NCI-H2107 (cell line): ENCODE results near the gene FAM177B.
"Not testable (repeated sequence)": the region's sequence is repeated elsewhere in the genome, so short reads cannot be mapped to it uniquely, and the experiment has no call there.

Experiments used
- DNase-seq: peaks from one replicate; lab custom pipeline; 2025; lab: John Stamatoyannopoulos, UW

FAM177B gene

DNA sequence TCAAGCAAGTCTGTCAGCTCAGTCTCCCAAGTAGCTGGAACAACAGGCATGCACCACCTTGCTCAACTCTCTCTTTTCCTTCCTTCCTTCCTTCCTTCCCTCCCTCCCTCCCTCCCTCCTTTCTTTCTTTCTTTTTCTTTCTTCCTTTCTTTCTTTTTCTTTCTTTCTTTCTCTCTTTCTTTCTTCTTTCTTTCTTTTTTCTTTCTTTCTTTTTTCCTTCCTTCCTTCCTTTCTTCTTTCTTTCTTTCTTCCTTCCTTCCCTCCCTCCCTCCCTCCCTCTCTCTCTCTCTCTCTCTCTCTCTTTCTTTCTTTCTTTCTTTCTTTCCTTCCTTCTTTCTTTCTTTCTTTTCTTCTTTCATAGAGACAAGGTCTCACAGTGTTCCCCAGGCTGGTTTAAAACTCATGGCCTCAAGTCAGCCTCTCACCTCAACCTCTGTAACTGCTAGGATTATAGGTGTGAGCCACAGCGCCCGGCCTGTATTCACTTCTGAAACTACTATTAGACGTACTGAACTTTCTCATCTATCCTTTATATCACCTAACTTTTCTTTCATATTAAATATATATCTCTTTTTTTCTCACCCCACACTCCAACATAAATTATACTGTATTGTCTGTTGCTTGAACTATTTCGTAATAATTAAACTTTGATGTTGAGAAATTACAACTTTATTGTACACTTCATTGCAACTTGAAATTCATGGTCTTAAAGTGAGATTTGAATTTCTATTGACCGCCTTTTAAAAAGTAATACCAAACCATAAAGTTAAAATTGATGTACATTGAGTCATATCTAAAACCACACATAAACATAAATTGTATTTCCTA, 4.8 kb downstream of the FAM177B start:
- DNase-seq, result not testable (repeated sequence)

DNA sequence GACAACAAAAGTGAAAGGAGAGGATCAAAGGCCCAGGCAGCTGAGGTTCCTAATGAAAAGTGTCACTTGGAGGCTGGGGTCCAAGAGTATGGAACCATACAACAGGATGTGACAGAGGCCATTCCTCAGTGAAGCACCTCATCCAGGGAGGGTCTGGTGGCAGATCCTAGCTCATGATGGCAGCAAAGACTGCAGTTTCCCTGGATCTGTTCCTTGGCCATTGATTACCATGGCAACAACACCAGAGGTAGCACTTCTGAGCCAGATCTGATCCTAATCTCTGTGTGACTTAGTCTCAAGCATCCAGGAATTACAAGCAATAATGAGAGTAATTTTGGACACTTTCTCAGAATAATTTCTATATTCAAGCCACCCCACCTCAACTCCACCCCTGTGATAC, 12.9 kb downstream of the FAM177B start:
- DNase-seq, result no peak

DNA sequence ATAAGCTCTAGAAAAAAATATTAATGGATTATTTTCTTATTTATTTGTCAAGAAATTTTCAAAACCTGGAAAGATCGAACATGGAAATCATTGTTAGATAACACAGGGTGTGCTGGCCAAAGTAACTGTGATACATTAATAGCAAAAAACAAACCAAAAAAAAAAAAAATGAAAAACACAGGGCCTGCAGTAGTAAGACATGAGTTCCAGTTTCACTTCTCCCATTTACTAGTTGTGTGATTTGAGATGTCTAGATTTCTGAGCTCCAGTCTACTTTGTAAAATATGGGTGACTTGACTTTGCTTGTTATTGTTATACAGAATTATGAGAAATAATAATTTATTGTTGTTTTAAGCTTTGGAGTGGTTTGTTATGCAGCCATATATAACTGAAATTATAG, 13.6 kb downstream of the FAM177B start:
- no peak for DNase-seq

DNA sequence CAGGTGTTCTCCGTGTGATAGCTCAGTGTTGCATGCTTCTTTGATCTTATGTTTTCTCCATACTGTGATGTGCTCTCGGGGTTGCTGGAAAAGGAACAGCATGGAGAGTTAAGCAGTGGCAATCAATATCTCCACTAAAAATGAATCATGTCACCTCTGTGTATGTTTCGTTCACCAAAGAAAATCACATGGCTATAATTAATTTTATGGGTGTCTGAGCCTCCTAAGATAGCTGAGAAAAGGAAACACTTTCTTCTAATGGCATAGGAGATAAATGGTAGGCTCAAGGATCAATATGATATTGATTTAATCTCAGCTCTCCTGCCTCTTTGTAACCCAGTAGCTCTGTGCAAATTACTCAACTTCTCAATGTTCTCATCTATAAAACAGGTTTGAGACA, 14.3 kb downstream of the FAM177B start:
- no peak for DNase-seq

DNA sequence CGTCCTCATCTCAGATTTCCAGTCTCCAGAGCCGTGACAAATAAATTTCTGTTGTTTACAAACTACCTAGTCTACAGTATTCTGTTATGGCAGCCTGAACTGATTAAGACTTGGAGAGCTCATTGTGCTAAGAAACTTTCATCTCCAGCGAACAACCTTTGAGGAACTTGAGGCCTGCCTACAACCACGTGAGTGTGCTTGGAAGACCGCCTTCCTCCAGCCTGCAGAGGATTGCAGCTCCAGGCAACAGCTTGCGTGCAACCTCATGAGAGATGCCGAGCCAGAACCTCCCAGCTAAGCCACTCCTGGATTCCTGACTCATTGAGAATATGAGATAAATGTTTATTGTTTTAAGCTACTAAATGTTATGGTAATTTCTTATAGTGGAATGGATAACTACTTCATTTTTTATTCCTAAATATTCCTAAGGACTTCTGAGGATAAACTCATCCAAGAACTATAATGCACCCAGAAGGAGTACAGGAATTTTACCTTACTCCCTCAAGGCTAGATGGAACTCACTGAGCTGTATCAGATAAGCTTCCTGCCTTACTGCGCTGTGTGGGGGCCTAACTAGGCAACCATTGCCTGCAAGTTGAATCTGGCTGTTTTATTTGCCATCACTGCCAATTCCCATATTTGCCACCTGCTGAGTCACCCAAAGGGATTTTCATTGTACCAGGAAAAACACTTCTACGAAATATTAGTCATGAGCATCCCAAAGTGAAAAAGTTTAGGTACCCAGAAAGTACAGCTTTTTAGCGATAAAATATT, 17.6 kb downstream of the FAM177B start:
- DNase-seq, result no peak

DNA sequence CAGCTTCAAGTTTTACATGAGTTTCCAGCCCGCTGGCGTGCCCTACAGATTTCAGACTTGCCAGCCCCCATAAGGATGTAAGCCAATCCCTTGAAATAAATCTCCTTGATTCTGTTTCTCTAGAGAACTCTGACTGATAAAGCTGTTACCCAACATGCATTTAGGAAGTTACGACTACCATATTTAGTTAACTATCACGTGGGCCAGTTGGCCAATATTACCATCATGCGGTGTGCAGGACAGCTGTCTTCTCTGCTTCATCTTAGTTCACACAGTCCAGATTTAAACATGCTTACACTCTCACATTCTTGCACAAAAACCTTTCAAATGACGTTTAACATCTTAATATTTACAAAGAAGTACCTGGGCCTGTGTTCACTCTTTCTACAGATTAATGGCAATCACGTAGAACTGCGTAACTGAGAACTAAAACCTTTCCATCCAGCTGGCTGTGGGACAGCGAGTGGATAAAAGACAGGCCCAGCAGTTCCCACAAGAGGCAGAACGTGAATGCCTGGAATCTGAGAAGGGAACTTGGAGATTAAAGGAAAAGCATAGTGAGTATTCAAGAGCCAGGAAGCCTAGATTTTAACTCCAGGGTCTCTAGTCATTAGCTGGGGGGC, 20.8 kb downstream of the FAM177B start:
- DNase-seq, result no peak

DNA sequence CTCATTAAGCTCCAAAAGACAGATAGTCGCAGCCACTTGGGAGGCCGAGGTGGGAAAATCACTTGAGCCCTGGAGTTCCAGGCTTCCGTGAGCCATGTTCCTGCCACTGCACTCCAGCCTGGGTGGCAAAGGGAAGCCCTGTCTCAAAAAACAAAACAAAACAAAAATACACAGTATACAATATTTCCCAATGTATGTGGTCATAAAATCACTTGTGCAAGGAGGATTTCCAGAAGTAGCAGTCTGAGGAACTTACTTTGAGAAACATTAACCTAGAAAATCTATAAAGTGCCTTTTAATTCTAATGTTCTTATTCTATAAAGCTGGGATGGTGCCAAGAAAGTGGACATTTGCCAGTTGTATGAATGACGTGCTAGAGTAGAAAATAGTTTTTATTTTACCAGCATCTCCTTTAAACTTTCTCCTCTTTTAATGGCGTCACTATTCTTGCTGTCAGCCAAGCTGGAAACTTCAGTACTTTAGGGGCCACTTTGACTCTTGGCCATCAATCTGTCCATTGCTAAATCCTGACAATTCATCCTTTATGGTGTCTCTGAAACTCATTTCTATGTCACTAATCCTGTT, 22.5 kb downstream of the FAM177B start:
- DNase-seq, result no peak

DNA sequence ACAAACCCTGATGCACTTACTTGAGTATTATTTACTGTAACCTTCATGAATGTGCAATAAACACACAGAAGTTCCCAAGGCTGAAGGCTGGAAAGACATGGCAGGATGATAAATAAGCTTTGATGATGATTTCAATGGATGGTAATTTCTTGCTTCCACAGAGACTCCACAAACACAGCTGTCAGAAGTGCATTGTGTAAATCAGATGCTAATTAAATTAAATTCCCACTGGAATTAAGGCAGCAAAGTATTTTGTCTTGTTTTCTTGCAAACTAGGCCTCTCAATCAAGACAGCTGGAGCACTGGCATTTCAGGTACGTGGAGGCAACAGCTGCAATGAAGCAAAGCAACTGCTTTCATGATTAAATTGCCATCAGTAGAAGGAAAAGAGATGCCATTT, 24.1 kb downstream of the FAM177B start:
- DNase-seq, result no peak

DNA sequence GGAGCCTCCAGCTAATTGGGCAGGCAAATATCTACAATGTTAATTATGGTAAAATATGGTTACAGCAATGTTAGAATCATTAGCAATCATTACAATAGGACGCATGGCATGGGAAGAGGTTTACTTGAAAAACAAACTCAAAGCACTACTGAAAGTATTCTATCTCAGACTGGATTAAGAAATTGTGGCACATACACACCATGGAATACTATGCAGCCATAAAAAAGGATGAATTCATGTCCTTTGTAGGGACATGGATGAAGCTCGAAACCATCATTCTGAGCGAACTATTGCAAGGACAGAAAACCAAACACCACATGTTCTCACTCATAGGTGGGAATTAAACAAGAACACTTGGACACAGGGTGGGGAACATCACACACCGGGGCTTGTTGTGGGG, 25.2 kb downstream of the FAM177B start:
- DNase-seq, result not testable (repeated sequence)

DNA sequence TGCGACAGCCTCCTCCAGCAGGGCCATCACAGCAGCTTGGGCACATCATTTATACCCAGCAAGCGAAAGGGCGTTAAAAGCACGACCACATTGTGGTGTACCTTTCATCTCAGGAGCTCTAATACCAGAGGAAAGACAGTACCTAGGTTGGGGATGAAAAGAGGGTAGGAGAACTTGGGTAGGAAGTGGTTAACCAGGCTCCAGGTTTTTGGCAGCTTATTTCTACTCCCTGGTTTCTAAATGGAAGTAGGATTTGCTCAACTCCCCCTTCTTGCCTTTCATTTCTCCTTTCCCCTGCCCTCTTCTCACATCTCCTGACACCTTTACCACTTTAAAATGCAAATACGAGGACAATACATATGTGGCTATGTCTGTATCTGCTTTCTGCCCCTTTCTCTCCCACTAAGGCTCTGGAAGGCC, 30.2 kb downstream of the FAM177B start:
- DNase-seq, result no peak

DNA sequence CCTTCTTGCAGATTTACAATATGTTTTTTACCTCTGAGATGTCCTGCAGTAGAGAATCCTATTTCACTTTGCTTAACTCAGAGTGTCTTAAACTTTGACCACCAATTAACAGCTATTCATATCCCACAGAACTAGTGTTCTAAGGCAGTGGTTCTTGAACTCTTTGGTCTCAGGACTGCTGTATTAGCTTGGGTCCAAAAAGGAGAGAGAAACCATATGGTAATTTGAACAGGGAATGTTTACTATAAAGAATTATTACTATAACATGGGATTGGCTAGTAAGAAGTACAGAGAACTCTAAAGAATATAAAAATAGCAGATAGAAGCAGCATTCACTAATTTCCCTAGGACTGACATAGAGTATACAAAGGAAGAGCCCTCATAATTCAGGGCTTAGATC, 31.6 kb downstream of the FAM177B start:
- DNase-seq, result no peak

DNA sequence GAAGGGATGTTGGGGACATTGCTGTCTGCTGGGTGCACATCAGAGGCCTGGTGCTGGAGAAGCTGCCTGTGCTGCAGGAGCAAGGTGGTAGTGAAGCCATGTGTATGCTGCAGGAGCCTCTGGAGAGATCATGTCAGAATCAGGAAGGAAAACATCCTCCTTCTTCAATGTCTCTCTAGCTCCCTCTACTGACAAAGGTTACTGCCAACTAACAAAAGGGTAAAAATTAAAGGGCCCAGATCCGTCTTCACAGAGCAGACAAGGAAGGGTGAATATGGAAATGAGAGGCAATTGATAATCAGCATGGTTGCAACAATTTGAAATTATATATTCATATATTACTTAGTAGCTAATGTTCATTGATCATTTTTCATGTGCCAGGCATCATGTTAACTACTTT, 32.2 kb downstream of the FAM177B start:
- DNase-seq, result no peak

DNA sequence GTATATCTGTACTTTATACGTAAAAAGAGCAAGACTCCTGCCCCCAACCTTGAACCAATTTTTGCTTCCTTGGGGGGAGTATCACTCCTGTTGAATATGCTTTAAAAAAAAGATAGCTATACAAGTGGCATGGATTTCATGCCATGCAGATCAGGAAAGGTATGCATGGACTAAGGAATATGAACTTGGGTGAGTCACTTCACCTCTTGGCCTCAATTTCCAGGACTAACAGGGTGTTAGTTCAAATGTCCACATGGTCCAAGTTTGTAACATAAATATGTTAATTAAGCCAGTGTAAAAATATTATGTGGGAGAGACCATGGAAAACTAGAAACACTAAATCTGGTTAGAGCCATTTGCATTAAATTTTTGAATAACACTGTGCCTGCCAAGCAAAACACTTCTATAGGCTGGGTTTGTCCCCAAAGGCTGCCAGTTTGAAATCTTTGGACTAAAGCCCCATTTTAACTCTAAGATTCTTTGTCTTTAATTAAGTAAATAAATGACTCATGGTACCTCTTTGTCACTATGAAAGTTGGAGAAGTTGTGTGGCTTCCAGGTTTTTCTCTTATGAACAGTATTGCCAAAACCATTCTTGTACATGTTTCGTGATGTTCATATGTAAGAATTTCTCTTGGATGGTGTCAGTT, 33.1 kb downstream of the FAM177B start:
- no peak for DNase-seq

DNA sequence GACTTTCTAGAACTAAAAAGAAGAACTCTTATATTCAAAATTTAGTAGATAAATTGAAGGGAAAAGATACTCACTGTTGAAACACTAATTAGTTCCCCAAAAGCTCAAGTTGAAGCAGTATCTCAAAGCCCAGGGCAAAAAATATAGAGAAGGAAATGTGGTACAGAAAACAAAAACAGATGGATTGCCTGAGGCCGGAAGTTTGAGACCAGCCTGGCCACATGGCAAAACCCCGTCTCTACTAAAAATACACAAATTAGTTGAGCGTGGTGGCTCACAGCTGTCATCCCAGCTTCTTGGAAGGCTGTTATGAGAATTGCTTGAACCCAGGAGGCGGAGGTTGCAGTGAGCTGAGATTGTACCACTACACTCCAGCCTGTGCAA, 36.0 kb downstream of the FAM177B start:
- no peak for DNase-seq

DNA sequence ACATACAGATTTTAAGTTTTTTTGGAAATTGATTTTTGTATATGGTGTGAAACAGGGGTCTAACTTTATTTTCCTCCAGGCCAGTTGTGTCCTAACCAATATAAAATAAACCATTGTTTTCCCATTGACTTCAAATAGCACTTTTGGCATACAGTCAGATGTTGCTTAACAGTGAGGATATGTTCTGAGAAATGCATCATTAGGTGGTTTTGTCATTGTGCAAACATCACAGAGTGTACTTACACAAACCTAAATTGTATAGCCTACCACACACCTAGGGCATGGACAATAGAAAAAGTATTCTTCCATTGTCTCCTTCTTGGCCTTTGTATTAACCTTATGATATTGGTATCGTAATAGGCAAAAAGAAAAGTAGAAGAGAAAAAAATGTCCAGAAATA, 40.5 kb downstream of the FAM177B start:
- no peak for DNase-seq

DNA sequence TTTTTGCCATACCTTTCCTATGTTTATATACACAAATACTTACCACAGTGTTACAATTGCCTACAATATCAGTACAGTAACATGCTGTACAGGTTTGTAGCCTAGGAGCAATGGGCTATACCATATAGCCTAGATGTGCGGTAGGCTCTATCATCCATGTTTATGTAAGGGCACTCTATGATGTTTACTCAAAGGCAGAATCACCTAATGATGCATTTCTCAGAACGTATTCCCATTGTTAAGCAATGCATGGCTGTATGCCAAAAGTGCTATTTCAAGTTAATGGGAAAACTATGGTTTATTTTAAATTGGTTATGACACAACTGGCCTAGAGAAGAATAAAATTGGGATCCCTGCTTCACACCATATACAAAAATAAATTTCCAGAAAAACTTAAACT, 41.0 kb downstream of the FAM177B start:
- DNase-seq, result no peak

DNA sequence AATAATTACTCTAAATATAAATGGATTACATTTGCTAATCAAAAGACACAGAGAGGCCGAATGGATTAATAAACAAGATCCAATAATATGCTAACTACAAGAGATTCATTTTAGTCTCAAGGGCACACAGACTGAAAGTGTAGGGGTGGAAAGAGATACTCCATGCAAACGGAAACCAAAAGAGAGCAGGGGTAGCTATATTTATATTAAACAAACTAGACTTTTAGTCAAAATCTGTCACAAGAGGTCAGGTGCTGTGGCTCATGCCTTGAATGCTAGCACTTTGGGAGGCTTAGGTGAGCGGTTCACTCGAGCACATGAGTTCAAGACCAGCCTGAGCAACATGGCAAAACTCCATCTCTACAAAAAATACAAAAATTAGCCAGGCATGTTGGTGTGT, 44.2 kb downstream of the FAM177B start:
- no peak for DNase-seq

DNA sequence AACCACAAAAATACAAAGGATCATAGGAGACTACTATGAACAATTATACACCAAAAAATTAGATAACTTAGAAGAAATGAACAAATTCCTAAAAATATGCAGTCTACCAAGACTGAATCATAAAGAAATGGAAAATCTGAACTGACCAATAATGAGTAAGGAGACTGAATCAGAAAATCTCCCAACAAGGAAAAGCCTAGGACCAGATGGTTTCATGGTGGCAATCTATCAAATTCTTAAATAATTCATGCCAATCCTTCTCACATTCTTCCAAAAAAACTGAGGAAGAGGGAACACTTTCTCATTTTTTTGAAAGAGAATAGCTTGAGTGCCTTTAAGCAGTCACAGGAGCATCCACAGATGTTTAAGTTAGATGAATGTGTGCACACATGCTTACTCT, 46.0 kb downstream of the FAM177B start:
- DNase-seq, result no peak

DNA sequence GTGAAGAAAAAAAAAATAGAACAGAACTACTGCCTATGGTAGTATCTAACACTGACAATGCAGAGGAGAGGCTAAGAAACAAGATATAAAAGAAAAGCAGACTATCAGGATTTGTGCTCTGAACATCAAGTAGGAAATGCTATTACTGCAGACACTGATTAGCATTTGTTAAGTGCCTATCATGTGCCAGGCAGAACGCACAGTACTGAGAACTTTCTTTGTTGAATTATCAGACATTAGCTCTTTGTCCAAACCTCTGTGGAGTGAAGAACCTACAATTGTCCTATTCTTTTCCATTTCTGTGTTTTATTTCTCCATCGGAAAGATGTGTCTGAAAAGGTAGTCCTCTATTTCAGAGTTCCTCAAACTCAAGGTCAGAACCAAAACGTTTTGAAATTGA, 47.4 kb downstream of the FAM177B start:
- DNase-seq, result no peak

DNA sequence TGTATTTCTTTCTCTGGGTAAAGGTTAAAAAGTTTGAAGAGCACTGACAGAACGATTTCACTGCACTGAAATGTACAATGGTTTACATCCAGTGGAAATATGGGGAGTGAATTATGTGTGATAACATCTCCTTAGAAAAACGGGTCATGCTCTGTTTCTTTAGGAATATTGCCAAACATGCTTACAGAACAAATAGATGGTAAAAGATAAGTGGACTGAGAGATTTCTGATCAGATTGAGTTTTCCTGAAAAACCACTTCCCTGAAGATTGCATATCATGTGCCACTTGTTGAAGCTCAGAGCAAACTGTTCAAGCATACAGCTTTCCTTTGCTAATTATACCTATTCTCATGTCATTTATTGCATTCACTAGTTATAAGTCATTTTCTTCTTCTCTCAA, 47.9 kb downstream of the FAM177B start:
- no peak for DNase-seq

DNA sequence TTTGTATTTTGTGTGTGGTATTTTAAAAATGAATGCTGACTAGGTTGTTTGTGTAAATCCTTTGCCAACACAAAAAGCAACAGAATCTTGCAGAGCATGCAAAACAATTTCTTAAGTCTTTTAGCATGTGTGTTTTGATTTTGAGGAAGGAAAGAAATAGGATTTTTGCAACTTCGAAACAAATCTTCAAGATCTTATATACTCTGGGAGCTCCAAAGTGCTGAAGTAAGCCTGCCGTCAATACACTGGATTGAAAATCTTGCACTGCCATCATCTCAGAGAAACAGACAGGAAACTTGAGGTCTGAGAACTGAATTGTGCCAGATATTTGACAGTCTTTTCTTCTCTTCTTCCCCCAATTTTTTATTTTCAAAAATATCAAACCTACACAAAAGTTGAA, 48.5 kb downstream of the FAM177B start:
- no peak for DNase-seq

DNA sequence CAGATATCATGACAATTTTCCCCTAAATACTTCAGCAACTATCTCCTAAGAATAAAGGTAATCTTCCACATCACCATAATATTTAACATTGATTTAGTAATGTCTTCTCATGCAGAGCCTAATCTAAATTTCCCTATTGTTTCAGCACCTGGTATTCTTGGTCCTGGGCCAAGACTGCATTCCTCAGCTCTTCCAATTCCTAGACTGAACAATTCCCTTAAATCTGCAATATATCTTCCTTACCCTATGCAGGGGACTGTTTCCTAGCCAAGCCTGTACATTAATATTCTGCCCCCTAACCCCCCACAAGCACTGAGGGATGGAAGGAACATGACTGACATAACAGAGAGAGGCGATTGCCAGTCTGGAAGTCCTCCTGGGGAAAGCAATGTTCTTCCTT, 49.1 kb downstream of the FAM177B start:
- DNase-seq, result no peak
